H9 (cell line): ENCODE results near the gene RORC. TPM values are rescaled to one million over a fixed set of nuclear protein-coding genes. Genes with fewer than 3 reads are reported as not detected.

Experiments
- DNase-seq: peaks from one replicate; pipeline ENCODE4 v3.0.0-alpha.2; 2017
- H2AFZ ChIP-seq: one replicate; pipeline ENCODE4 v1.6.1; 2013; ENCODE audit warnings: mild to moderate bottlenecking, low read length, control low read depth, moderate library complexity
- H2AK5ac ChIP-seq: 2 replicates; pipeline ENCODE4 v1.6.1; 2013; ENCODE audit warnings: low read length, control low read depth, mixed read lengths; ENCODE audit not compliant: insufficient read length
- H2BK120ac ChIP-seq: one replicate; pipeline ENCODE4 v1.6.1; 2013; ENCODE audit warnings: low read depth, mild to moderate bottlenecking, low read length, control low read depth, inconsistent platforms; ENCODE audit not compliant: poor library complexity, severe bottlenecking
- H2BK12ac ChIP-seq: 2 replicates; pipeline ENCODE4 v1.6.1; 2013; ENCODE audit warnings: low read length, control low read depth, mixed read lengths, low read depth; ENCODE audit not compliant: insufficient read length
- H2BK15ac ChIP-seq: 2 replicates; pipeline ENCODE4 v1.6.1; 2013; ENCODE audit warnings: low read depth, low read length, control low read depth
- H2BK20ac ChIP-seq: one replicate; pipeline ENCODE4 v1.6.1; 2013; ENCODE audit warnings: low read depth, mild to moderate bottlenecking, low read length, control low read depth, inconsistent platforms; ENCODE audit not compliant: poor library complexity, severe bottlenecking
- H2BK5ac ChIP-seq: 2 replicates; pipeline ENCODE4 v1.6.1; 2013; ENCODE audit warnings: low read length, control low read depth, mixed read lengths; ENCODE audit not compliant: insufficient read length
- H3K14ac ChIP-seq: 2 replicates; pipeline ENCODE4 v1.6.1; 2013; ENCODE audit warnings: low read length, control low read depth; ENCODE audit not compliant: insufficient read depth
- H3K18ac ChIP-seq: 2 replicates; pipeline ENCODE4 v1.6.1; 2013; ENCODE audit warnings: low read depth, mild to moderate bottlenecking, mixed read lengths, low read length, control low read depth; ENCODE audit not compliant: insufficient read length
- H3K23ac ChIP-seq: 2 replicates; pipeline ENCODE4 v1.6.1; 2013; ENCODE audit warnings: low read length, control low read depth, mixed read lengths, low read depth; ENCODE audit not compliant: insufficient read length
- H3K23me2 ChIP-seq: 2 replicates; pipeline ENCODE4 v1.6.1; 2013; ENCODE audit warnings: low read depth, mild to moderate bottlenecking, mixed read lengths, low read length, control low read depth; ENCODE audit not compliant: insufficient read length, poor library complexity, severe bottlenecking
- H3K27ac ChIP-seq: 2 replicates; pipeline ENCODE4 v1.5.1; 2013; ENCODE audit warnings: low read length, control low read depth, mixed read lengths, low read depth; ENCODE audit not compliant: insufficient read length
- H3K27me3 ChIP-seq: 2 replicates; pipeline ENCODE4 v1.6.1; 2013; ENCODE audit warnings: low read length, control low read depth, inconsistent platforms; ENCODE audit not compliant: insufficient read depth
- H3K4ac ChIP-seq: 2 replicates; pipeline ENCODE4 v1.6.1; 2013; ENCODE audit warnings: low read depth, mild to moderate bottlenecking, control low read depth, inconsistent platforms, low read length, moderate library complexity
- H3K4me1 ChIP-seq: 2 replicates; pipeline ENCODE4 v1.6.1; 2013; ENCODE audit warnings: low read length, control low read depth, inconsistent platforms; ENCODE audit not compliant: insufficient read depth
- H3K4me2 ChIP-seq: 2 replicates; pipeline ENCODE4 v1.6.1; 2013; ENCODE audit warnings: low read length, control low read depth, mixed read lengths; ENCODE audit not compliant: insufficient read length, insufficient read depth
- H3K56ac ChIP-seq: 2 replicates; pipeline ENCODE4 v1.6.1; 2013; ENCODE audit warnings: low read depth, mild to moderate bottlenecking, mixed read lengths, low read length, control low read depth; ENCODE audit not compliant: insufficient read length
- H3K79me1 ChIP-seq: 2 replicates; pipeline ENCODE4 v1.6.1; 2013; ENCODE audit warnings: low read depth, mild to moderate bottlenecking, moderate library complexity, low read length, control low read depth, inconsistent platforms; ENCODE audit not compliant: insufficient read depth, poor library complexity, severe bottlenecking
- H3K79me2 ChIP-seq: 2 replicates; pipeline ENCODE4 v1.6.1; 2013; ENCODE audit warnings: low read length, control low read depth, inconsistent platforms; ENCODE audit not compliant: insufficient read depth
- H3K9ac ChIP-seq: 2 replicates; pipeline ENCODE4 v1.6.1; 2013; ENCODE audit warnings: low read length, control low read depth, mixed read lengths; ENCODE audit not compliant: insufficient read length; ENCODE audit errors: extremely low read depth
- H3K9me3 ChIP-seq: one replicate; pipeline ENCODE4 v1.6.1; 2013; ENCODE audit warnings: low read depth, low read length, inconsistent platforms; ENCODE audit not compliant: control insufficient read depth
- H3T11ph ChIP-seq: one replicate; pipeline ENCODE4 v1.6.1; 2013; ENCODE audit warnings: mild to moderate bottlenecking, low read length, control low read depth, inconsistent platforms
- H4K20me1 ChIP-seq: one replicate; pipeline ENCODE4 v1.6.1; 2013; ENCODE audit not compliant: control insufficient read depth, insufficient read length, insufficient read depth
- H4K5ac ChIP-seq: 2 replicates; pipeline ENCODE4 v1.6.1; 2013; ENCODE audit warnings: low read depth, mild to moderate bottlenecking, mixed read lengths, low read length, control low read depth; ENCODE audit not compliant: insufficient read length
- H4K8ac ChIP-seq: replicated peaks from 2 replicates; pipeline ENCODE4 v1.6.1; 2013; ENCODE audit warnings: low read length, control low read depth, mixed read lengths, low read depth; ENCODE audit not compliant: insufficient read length
- H4K91ac ChIP-seq: 2 replicates; pipeline ENCODE4 v1.6.1; 2013; ENCODE audit warnings: low read depth, mild to moderate bottlenecking, moderate library complexity, mixed read lengths, low read length, control low read depth; ENCODE audit not compliant: insufficient read length
- H3K27ac Mint-ChIP-seq, 3 experiments: 2 replicates in 2 of 3; 3 replicates in 1 of 3; pipeline ENCODE4 v1.8.0; 2020 to 2021; ENCODE audit warnings: mixed read lengths in 3 of 3, mild to moderate bottlenecking in 1 of 3, moderate library complexity in 1 of 3
- H3K27me3 Mint-ChIP-seq: 2 replicates; pipeline ENCODE4 v1.8.0; 2021; ENCODE audit warnings: low read depth, mild to moderate bottlenecking, moderate library complexity, mixed read lengths
- H3K36me3 Mint-ChIP-seq, 3 experiments: 2 replicates in 2 of 3; 3 replicates in 1 of 3; pipeline ENCODE4 v1.8.0; 2020 to 2021; ENCODE audit warnings: low read depth in 3 of 3, mixed read lengths in 3 of 3; ENCODE audit not compliant: insufficient read depth in 1 of 3
- H3K4me1 Mint-ChIP-seq, 2 experiments: 2 replicates each; pipeline ENCODE4 v1.8.0; 2020; ENCODE audit warnings: mixed read lengths in 2 of 2
- H3K4me3 Mint-ChIP-seq, 2 experiments: 2 replicates in 1 of 2; 3 replicates in 1 of 2; pipeline ENCODE4 v1.8.0; 2020 to 2021; ENCODE audit warnings: mild to moderate bottlenecking in 2 of 2, mixed read lengths in 2 of 2, moderate library complexity in 1 of 2
- H3K9me3 Mint-ChIP-seq, 2 experiments: 2 replicates in 1 of 2; 3 replicates in 1 of 2; pipeline ENCODE4 v1.8.0; 2020; ENCODE audit warnings: mild to moderate bottlenecking in 2 of 2, mixed read lengths in 2 of 2, moderate library complexity in 1 of 2
- WGBS: extraction: QIAGEN DNeasy Blood & Tissue Kit; methylation state at CpG from one replicate; pipeline ENCODE4 v1.1.7; 2013; ENCODE audit warnings: missing lambda C conversion rate, low lambda C conversion rate, mixed read lengths; ENCODE audit not compliant: insufficient read length; ENCODE audit errors: extremely low coverage; 5-methylcytosine and 5-hydroxymethylcytosine counted together
- total RNA-seq: library from RNA; stranded (reverse); gene quantifications from 2 replicates; pipeline ENCODE4 v1.2.1, GENCODE V29; 2021
- TF ChIP-seq, protein P1 (sequence below): fragments of 200-600 bp; sonication (generic); conservative IDR thresholded peaks from 3 replicates; pipeline ENCODE4 v1.8.0; 2021; ENCODE audit warnings: antibody characterized with exemption, mild to moderate bottlenecking

RORC gene
- total RNA-seq, 1 experiment from 2014 or later, result 0.52 TPM

DNA sequence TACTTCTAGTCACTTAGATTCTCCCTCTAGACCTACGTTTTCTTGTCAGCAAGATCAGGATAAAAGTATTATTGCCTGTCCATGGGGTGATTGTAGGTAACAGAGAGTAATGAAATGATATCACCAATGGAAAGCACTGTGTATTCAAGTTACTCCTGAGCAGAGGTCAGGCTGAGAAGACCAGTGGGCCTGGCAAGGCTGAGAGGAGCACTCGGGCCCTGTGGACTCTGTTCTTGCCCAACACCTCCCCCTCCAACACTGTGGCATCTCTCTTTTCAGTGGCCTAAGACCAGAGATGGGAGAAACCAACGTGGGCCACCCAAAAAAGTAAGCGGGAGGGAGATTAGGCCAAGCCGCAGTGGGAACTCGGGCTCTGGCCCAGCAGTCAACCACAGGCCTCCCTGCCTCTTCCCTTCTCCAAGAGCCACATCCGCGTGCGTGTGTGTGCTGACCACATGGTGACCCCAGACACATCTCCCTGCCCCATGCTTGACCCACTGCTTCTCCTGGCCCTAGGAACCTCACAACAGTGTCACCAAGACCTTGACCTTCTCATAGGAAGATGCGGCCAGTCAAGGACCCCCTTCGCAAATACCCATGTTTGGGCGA is 12.3 kb downstream of the RORC start:
- WGBS, result no CpG with 5 or more reads among the region's 12 CpGs
- no peaks in the 10 kb centered on the region for H3K79me2 ChIP-seq

More for the DNA sequence above, 12.3 kb downstream of the RORC start:
- H2BK20ac ChIP-seq, result no peak overlapping the region
- H4K91ac ChIP-seq, result no peak overlapping the region
- H3K9me3 Mint-ChIP-seq, result no peaks in the 10 kb centered on the region
- no peak overlapping the region for H3K4me3 Mint-ChIP-seq
- no peaks in the 10 kb centered on the region for H3K27me3 ChIP-seq
- H3K18ac ChIP-seq, result no peak overlapping the region
- no peak overlapping the region for H3K9ac ChIP-seq
- H2BK5ac ChIP-seq, result no peak overlapping the region
- no peak overlapping the region for H3K14ac ChIP-seq
- no peaks in the 10 kb centered on the region for H4K20me1 ChIP-seq
- DNase-seq, result no peak
- no peaks in the 10 kb centered on the region for H3K36me3 Mint-ChIP-seq
- H2BK15ac ChIP-seq, result no peak overlapping the region
- no peak overlapping the region for H2BK12ac ChIP-seq
- peaks cover 11 to 19% of the 10 kb centered on the region in 2 experiments for H3K4me1 Mint-ChIP-seq
- H3K56ac ChIP-seq, result no peak overlapping the region
- H4K5ac ChIP-seq, result no peak overlapping the region
- H3K23ac ChIP-seq, result no peak overlapping the region
- no peaks in the 10 kb centered on the region for H3K4me1 ChIP-seq
- H3K4ac ChIP-seq, result no peak overlapping the region
- no peak overlapping the region for H2AFZ ChIP-seq
- H2BK120ac ChIP-seq, result no peak overlapping the region
- no peak overlapping the region for H3T11ph ChIP-seq
- no peak overlapping the region for H3K4me2 ChIP-seq
- no peaks in the 10 kb centered on the region for H3K79me1 ChIP-seq
- H3K23me2 ChIP-seq, result no peaks in the 10 kb centered on the region
- no peak overlapping the region for H2AK5ac ChIP-seq
- H3K27ac ChIP-seq, result no peak overlapping the region
- H3K9me3 ChIP-seq, result no peaks in the 10 kb centered on the region
- peaks cover 5% of the 10 kb centered on the region for H3K27me3 Mint-ChIP-seq
- H4K8ac ChIP-seq, result no peak overlapping the region
- TF ChIP-seq, protein P1, sequence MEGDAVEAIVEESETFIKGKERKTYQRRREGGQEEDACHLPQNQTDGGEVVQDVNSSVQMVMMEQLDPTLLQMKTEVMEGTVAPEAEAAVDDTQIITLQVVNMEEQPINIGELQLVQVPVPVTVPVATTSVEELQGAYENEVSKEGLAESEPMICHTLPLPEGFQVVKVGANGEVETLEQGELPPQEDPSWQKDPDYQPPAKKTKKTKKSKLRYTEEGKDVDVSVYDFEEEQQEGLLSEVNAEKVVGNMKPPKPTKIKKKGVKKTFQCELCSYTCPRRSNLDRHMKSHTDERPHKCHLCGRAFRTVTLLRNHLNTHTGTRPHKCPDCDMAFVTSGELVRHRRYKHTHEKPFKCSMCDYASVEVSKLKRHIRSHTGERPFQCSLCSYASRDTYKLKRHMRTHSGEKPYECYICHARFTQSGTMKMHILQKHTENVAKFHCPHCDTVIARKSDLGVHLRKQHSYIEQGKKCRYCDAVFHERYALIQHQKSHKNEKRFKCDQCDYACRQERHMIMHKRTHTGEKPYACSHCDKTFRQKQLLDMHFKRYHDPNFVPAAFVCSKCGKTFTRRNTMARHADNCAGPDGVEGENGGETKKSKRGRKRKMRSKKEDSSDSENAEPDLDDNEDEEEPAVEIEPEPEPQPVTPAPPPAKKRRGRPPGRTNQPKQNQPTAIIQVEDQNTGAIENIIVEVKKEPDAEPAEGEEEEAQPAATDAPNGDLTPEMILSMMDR, result no peak
- H3K27ac Mint-ChIP-seq, result no peak overlapping the region
